ENCODE data around the gene SULT4A1.
"Not testable (repeated sequence)": the region's sequence is repeated elsewhere in the genome, so short reads cannot be mapped to it uniquely, and the experiment has no call there.

The SULT4A1 gene

GRCh38 chr22:43886231-43886630, 23.9 kb upstream of the SULT4A1 start:
- no peak for DNase-seq (ENCODE audit: low read depth in 2 of 2)

- DNase-seq (ENCODE audit: low read depth in 2 of 2): no peak
Measured at GRCh38 chr22:43885786-43886185, 23.5 kb upstream of the SULT4A1 start.

DNA sequence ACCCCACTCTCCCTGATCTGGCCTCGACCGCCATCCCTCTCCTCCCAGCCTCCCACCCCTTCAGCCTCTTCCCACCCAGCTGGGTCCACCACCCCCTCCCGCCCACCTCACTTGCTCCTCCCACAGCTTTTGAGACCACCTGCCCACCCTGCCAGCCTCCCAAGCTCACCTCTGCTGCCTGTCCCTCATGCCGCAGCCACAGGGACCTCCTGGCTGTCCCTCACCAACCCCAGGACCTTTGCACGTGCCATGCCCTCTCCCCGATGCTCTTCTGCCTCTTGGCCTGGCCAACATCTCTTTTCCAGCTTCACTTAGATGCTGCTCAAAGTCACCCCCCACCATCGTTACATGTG, 23.0 kb upstream of the SULT4A1 start:
- DNase-seq (ENCODE audit: low read depth in 2 of 2): no peak

DNA sequence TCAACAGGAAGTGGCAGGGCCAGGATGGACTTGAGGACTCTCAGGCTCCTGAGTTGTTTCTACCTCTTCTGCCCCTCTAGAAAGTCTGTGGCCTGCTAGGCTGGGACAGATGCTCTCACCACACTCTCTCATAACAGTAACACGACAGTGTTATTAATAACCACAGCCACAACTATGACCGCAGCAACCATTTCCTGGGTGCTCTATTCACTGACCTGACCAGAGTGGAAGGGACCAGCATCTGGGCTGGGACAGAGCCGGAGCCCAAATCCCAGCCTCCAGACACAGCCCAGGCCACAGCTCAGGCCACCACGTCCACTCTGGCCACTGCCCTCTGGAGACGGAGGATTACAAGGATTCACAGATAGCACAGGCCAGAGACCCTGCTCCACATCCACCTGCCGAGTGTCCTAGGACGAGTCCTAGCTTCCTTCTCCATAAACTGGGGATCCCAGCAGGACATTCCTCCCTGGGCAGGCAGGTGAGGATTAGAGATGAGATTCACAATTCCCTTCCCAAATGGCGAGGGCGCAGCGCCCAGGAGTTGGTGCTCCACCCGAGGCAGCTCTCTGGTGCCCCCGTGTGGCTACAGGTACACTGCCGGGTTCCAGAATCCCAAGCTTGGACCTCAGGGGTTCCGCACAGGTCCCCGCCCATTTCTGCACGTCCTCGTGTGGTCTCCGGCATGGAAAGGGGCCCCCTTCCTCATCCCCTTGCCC, 22.4 kb upstream of the SULT4A1 start:
- DNase-seq (ENCODE audit: low read depth in 2 of 2): peak; percentile 34 to 55

DNA sequence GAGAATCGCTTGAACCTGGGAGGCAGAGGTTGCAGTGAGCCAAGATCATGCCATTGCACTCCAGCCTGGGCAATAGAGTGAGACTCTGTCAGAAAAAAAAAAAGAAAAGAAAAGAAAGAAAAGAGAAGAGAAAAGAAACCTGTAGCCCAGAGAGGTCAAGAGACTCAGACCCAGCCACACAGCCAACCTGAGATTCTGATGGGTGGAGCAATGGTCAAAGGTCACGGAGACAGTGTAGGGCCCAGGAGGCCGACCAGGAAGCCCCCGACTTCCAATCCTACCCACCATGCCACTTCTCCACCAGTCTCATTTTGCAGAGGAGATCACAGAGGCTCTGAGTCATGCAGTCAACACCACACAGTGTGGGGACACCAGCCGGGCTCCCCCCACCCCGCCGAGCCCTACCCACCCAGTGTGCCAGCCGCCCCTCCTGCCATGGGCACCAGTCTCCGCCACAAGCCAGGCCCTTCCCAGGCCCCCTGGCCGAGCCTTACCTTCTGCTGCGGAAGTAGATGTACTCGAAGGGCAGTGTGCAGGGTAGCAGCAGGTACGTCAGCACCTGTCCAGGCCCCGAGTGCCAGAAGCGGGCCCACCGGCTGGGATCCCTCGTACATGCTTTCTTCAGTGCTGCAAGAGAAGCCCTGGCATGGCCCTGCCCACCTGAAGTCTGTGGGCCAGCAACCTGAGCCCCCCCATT, 21.6 kb upstream of the SULT4A1 start:
- no peak for DNase-seq (ENCODE audit: low read depth in 2 of 2)

GRCh38 chr22:43883012-43883661, 20.8 kb upstream of the SULT4A1 start:
- peak; percentile 34 to 38 for DNase-seq (ENCODE audit: low read depth in 2 of 2)

- no peak for DNase-seq (ENCODE audit: low read depth in 2 of 2)
Measured at GRCh38 chr22:43882122-43882767, 19.9 kb upstream of the SULT4A1 start.

DNA sequence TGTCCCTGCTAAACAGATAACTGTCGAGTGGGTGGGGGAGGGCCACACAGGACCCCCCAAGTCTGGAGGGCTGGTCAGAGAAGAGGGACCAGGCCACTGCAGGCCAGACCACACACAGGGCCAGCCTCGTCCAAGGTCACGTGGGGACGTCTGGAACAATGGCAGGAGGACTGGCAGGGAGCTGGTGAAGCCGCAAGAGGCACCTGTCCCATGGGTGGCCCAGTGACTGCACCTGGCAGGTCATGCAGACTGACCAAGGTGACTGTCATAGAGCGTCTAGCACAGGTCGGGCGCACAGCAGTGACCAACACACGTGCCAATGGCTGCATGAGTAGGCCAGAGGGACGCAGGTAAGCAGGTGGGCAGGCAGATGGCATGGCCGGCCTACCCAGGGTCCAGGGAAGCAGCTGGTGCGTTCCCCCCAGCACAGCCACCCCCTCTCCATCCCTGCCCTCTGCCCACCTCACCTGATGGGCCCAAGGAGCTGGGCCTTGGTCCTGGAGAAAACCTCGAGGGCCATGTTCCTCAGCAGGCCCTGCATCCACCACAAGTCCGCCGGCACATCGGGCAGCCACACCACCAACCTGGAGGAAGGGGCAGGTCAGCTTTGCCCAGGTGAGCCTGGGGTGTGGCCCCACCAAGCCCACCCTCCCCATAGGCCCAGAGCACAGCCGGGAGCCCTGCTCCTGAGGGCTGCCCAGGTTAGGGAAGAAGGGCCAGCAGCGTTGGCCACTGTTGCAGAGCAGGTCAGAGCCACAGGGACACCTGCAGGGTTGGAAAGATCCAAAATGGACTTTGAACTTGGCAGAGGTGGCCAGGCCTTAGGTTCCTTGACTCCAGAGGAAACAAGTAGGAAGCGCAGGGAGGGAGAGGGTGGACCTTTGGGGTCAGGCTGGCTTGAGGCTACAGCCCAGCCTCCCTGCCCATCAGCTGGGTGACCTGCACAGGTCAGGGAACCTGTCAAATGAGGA, 19.1 kb upstream of the SULT4A1 start:
- no peak for DNase-seq (ENCODE audit: low read depth in 2 of 2)

GRCh38 chr22:43880541-43880991, 18.3 kb upstream of the SULT4A1 start:
- no peak for DNase-seq (ENCODE audit: low read depth in 2 of 2)

GRCh38 chr22:43879901-43880540, 17.7 kb upstream of the SULT4A1 start:
- DNase-seq (ENCODE audit: low read depth in 2 of 2): no peak

DNA sequence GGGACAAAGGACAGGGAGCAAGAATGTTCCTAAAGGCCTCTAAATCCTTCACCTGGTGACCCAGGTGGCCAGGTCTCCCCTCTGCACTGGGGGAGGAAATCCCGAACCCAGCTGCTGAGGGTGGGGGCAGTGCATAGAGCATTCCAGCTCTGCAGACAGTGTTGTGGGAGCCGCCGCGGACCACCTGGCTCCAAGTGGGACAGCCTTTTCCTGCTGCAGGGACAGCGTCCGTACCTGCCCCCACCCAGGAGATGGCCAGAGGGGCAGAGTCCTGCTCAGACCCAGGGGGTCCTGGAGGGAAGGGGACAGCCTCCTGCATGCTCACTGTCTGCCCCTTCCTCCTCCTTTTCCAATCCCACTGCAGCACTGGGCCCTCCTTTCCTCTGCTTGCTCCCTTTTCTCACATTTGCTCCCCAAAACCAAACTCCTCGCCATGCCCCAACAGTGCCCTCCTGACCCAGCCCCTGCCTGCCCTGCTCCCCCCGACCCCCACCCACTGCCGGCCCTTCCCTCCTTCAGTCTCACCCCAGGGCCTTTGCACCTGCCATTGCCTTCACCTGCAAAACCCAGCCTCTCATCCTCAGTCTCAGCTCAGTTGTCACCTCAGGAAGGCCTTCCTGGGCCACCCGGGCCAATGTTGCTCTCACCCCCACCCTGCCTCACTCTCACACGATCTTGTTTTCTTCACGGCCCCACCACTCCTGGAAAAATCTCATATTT, 16.7 kb upstream of the SULT4A1 start:
- no peak for DNase-seq (ENCODE audit: low read depth in 2 of 2)

GRCh38 chr22:43878079-43878795, 15.9 kb upstream of the SULT4A1 start:
- DNase-seq (ENCODE audit: low read depth in 2 of 2): no peak

GRCh38 chr22:43876866-43877509, 14.7 kb upstream of the SULT4A1 start:
- DNase-seq (ENCODE audit: low read depth in 2 of 2): no peak

DNA sequence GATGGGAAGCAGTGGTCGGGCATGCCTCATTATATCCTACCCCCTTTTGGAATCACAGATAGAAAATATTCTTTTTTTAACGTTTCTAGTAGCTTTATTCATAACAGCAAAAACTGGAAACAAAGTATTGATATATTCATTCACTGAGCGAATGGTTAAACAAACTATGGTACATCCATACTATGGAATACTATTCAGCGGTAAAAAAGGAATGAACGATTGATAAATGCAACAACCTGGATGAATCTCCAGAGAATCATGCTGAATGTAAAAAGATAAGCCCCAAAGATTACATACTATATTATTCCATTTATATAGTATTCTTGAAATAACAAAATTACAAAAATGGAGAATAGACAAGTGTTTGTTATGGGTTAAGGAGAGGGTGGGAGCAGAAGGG, 7.5 kb upstream of the SULT4A1 start:
- no peak for DNase-seq (ENCODE audit: low read depth in 2 of 2)

DNA sequence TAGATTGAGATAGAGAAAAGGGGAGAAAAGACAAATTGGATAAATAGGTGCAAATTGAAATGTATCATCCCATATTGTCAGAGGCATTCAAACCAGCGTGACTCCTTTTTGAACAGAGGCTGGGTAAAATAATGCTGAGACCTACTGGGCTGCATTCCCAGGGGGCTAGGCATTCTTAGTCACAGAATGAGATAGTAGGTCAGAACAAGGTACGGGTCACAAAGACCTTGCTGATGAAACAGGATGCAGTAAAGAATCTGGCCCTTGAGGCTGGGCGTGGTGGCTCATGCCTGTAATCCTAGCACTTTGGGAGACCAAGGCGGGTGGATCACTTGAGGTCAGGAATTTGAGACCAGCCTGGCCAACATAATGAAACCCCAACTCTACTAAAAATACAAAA, 6.7 kb upstream of the SULT4A1 start:
- not testable (repeated sequence) for DNase-seq (ENCODE audit: low read depth in 2 of 2)

DNA sequence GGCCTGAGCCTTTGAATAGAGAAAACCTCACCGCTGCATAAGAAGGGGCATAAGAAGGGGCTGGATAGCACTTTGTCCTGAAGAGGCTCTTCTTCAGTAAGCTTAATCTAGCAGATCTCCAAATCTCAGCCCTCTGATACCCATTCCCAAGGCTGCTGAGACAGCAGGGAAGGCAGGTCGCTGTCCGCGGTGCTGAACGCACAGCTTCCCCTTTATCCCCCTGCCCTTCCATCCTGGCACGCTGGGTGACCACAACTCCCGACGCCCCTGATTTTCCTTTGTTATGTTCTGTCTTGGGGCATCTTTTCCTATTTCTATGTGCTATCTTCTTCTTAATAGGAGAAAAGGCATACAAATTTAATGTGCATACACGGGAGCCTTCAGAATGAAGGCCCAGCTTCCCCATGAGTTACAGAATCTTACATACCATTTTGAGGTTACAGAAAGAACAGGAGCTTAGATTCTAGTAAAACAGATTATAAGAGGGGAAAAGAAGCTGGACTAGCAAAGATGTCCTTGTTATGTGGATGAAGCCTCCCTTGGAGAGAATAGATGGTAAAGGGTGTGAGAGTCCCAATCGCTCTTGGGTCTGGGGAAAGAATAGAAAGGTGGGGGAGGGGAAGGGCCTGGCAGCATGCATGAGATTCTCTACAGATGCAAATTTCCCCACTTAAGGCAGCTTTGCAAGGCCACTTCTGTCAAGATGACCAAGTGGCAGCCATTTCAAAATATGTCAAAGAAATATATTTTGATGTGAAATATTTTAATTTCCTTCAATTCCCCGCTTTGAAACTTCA, 5.7 kb upstream of the SULT4A1 start:
- DNase-seq (ENCODE audit: low read depth in 2 of 2): peak; percentile 7 to 14

GRCh38 chr22:43862882-43863202, 529 bp upstream of the SULT4A1 start:
- no peak for DNase-seq (ENCODE audit: low read depth in 2 of 2)

GRCh38 chr22:43861529-43861928, 784 bp downstream of the SULT4A1 start:
- no peak for DNase-seq (ENCODE audit: low read depth in 2 of 2)

Measured in activated CD4-positive, alpha-beta T cell treated with anti-CD3 and anti-CD28 coated beads for 24 hours (primary cell).